Measurements from ENCODE around the gene APBA2. TPM values are rescaled to one million over a fixed set of nuclear protein-coding genes. Genes with fewer than 3 reads are reported as not detected.
"Not testable (repeated sequence)": the region's sequence is repeated elsewhere in the genome, so short reads cannot be mapped to it uniquely, and the experiment has no call there.

Gene APBA2
- total RNA-seq, 1 donor from 2014 or later, result 33.1 TPM

GRCh38 chr15:29018120-29018805, 132.5 kb downstream of the APBA2 start:
- no peak for DNase-seq (ENCODE audit: low spot score in 2 of 2, unreplicated experiment in 2 of 2)
- H3K36me3 Mint-ChIP-seq, result peaks cover 3% of the 10 kb centered on the region
- H3K27ac Mint-ChIP-seq, result no peak overlapping the region
- H3K9me3 Mint-ChIP-seq, result peaks cover 11% of the 10 kb centered on the region
- no peaks in the 10 kb centered on the region for H3K4me1 Mint-ChIP-seq
- no peaks in the 10 kb centered on the region for H3K27me3 Mint-ChIP-seq (ENCODE audit: low read depth)
- no peak for TF ChIP-seq CTCF (IDR thresholded peaks at IDR 0.05; ENCODE audit: unreplicated experiment)
- no peak overlapping the region for H3K4me3 Mint-ChIP-seq

GRCh38 chr15:29018995-29019976, 133.5 kb downstream of the APBA2 start:
- no peak overlapping the region for H3K4me3 Mint-ChIP-seq
- peaks cover 2% of the 10 kb centered on the region for H3K4me1 Mint-ChIP-seq
- no peaks in the 10 kb centered on the region for H3K27me3 Mint-ChIP-seq (ENCODE audit: low read depth)
- no peak overlapping the region for H3K27ac Mint-ChIP-seq
- H3K9me3 Mint-ChIP-seq, result peaks cover 11% of the 10 kb centered on the region
- DNase-seq (ENCODE audit: low spot score in 2 of 2, unreplicated experiment in 2 of 2), result no peak
- H3K36me3 Mint-ChIP-seq, result peaks cover 3% of the 10 kb centered on the region
- no peak for TF ChIP-seq CTCF (IDR thresholded peaks at IDR 0.05; ENCODE audit: unreplicated experiment)

GRCh38 chr15:29021857-29022256, 136.1 kb downstream of the APBA2 start:
- H3K4me3 Mint-ChIP-seq, result no peak overlapping the region
- no peak for TF ChIP-seq CTCF (IDR thresholded peaks at IDR 0.05; ENCODE audit: unreplicated experiment)
- H3K36me3 Mint-ChIP-seq, result peaks cover 3% of the 10 kb centered on the region
- H3K27me3 Mint-ChIP-seq (ENCODE audit: low read depth), result no peaks in the 10 kb centered on the region
- no peak for DNase-seq (ENCODE audit: low spot score in 2 of 2, unreplicated experiment in 2 of 2)
- no peak overlapping the region for H3K27ac Mint-ChIP-seq
- peaks cover 11% of the 10 kb centered on the region for H3K9me3 Mint-ChIP-seq
- H3K4me1 Mint-ChIP-seq, result peaks cover 10% of the 10 kb centered on the region

- H3K4me3 Mint-ChIP-seq, result no peak overlapping the region
- H3K9me3 Mint-ChIP-seq, result peaks cover 25% of the 10 kb centered on the region
- H3K27me3 Mint-ChIP-seq (ENCODE audit: low read depth), result no peaks in the 10 kb centered on the region
- peak overlapping the region; percentile 40 for H3K27ac Mint-ChIP-seq
- no peak for TF ChIP-seq CTCF (IDR thresholded peaks at IDR 0.05; ENCODE audit: unreplicated experiment)
- H3K4me1 Mint-ChIP-seq, result peaks cover 10% of the 10 kb centered on the region
- peaks cover 13% of the 10 kb centered on the region for H3K36me3 Mint-ChIP-seq
- DNase-seq (ENCODE audit: low spot score in 2 of 2, unreplicated experiment in 2 of 2), result no peak
Observed at GRCh38 chr15:29024662-29025061, 138.9 kb downstream of the APBA2 start.

- H3K4me3 Mint-ChIP-seq; H3K4me1 Mint-ChIP-seq; DNase-seq (ENCODE audit: low spot score in 2 of 2, unreplicated experiment in 2 of 2); H3K27me3 Mint-ChIP-seq (ENCODE audit: low read depth); H3K27ac Mint-ChIP-seq: not testable (repeated sequence)
- H3K9me3 Mint-ChIP-seq, result peaks cover 25% of the 10 kb centered on the region
- H3K36me3 Mint-ChIP-seq, result peaks cover 13% of the 10 kb centered on the region
Observed at GRCh38 chr15:29025411-29025810, 139.6 kb downstream of the APBA2 start.

- Mint-ChIP-seq H3K36me3 (peaks cover 19% of the 10 kb centered on the region), H3K9me3 (peaks cover 21% of the 10 kb centered on the region)
- DNase-seq (ENCODE audit: low spot score in 2 of 2, unreplicated experiment in 2 of 2); H3K27me3 Mint-ChIP-seq (ENCODE audit: low read depth); H3K4me1 Mint-ChIP-seq; H3K27ac Mint-ChIP-seq; H3K4me3 Mint-ChIP-seq: not testable (repeated sequence)
Observed at GRCh38 chr15:29028158-29028557, 142.4 kb downstream of the APBA2 start.
